DLD1 (cell line): Measurements from ENCODE around the gene YWHAQ.
"Not testable (repeated sequence)": the region's sequence is repeated elsewhere in the genome, so short reads cannot be mapped to it uniquely, and the experiment has no call there.

Experiments used
- in situ Hi-C: cut with HindIII; loops from 2 replicates; pipeline ENCODE4 v1.10.0; 2017; ENCODE audit warnings: low sequenced_read_pairs

YWHAQ gene

DNA sequence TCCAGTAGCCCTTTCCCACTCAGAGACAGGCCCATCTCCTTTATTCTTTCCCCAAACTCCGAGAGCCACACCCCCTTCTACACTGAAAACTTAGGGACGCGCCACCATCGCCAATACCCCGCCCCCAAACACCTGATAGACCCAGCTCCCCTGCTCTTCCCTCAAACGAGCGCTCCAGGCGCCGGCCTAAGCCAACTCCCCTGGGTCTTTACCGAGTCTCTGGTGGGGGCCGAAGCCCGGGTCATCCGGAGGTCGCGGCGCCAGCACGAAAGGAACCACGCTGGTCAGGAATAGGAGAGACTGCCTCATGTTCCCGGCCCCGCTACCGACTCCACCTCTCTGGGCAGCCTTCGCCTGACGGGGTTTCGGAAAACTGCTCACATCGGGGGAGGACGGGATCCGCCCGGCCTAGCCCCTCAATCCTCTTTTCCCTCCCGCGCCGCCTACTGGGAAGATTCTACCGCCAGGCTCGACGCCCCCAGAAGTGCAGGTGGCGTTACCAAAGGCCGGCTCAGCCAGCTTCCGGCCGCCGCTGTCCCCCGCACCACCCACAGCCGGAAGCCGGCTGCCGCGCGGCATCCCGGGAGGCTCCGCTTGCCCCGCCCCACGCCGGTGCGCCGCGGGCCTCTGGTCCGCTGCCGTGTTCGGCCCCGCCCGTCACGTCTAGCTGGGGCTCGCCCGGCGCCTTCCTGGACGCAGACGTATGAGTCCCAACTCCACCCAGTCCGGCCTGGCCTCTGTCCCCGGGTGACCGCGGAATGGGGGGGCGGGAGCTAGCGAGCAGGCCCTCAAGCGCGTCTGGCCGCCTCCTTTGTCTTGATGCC is 75.3 kb downstream of the YWHAQ start, which contains the start of gene ADAM17:
ADAM17 (minus strand) TSS at position 534 of the 824 bp plus-strand sequence; CDS start at position 309, 225 bp downstream.
- in situ Hi-C loops = no loop called here

- in situ Hi-C loops = no loop called here
Observed at GRCh38 chr2:9554921-9555296, 75.9 kb downstream of the YWHAQ start.

- in situ Hi-C loops = no loop called here
Observed at GRCh38 chr2:9552219-9553178, 78.3 kb downstream of the YWHAQ start.

DNA sequence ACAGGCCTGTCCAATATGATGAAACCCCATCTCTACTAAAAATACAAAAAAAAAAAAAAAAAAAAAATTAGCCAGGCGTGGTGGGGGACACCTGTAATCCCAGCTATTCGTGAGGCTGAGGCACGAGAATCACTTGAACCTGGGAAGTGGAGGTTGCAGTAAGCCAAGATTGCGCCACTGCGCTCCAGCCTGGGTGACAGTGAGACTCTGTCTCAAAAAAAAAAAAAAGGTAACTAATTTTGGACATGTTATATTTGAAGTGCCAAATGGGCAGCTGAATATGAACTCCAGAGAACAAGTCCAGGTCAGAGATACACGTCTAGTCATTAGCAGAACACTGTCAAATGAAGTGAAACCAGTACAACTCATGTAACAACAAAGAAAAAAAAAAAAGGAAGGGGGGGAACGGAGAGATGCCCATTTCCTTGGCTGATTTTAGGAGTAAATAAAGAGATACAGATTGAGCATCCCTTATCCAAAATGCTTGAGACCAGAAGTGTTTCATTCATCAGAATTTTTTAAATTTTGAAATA is 79.9 kb downstream of the YWHAQ start:
- in situ Hi-C loops = not testable (repeated sequence)

- in situ Hi-C loops = no loop called here
Observed at GRCh38 chr2:9549420-9549819, 81.4 kb downstream of the YWHAQ start.

GRCh38 chr2:9548506-9548905 is 82.3 kb downstream of the YWHAQ start:
- in situ Hi-C loops = no loop called here

- in situ Hi-C loops = no loop called here
Observed at GRCh38 chr2:9547262-9547991, 83.4 kb downstream of the YWHAQ start.

DNA sequence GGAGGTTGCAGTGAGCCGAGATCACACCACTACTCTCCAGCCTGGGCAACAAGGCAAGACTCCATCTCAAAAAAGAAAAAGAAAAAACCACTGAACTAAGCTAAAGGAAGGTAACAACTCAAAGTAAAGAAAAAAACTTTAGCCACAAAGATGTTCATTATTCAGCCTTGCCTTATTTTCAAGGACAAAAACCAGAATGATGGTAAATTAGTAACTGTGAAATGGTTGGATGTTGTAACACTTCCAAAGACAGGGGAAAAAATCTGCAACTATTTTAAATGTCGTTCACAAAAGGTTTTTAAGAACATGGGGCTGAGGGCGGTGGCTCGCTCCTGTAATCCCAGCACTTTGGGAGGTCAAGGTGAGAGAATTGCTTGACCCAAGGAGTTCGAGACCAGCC is 85.3 kb downstream of the YWHAQ start:
- in situ Hi-C loops = no loop called here

DNA sequence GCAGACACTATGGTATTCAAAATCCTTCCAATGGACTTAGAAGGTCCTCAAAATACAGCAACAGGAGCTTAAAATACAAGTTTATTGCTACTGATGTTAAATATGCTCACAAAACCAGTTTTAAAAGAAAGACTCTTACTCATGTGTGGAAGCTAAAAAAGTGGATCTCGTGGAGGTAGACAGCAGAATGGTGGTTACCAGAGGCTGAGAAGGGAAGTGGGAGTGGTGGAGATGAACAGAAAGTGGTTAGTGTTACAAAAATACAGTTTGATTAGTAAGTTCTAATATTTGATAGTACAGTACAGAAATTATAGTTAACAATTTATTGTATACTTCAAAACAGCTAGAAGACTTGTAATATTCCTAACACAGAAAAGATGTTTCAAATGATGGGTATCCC is 87.2 kb downstream of the YWHAQ start:
- in situ Hi-C loops = no loop called here

DNA sequence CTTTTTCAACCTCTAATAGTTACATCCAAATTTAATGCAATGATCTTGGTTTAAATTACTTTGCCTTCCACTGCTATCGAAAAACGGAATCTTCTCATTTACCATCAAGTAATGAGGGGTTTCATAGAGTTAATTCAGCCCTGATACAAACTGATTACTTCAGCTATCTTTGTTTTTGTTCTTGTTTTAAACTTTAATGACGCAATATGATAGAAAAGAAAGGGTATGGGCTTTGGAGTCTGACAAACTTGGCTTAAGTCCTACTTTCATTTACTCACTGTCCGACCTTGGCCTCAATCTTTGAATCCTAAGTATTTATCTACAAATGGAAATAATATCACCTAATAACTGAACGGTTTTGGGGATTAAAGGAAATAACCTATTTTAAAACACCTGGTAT is 91.3 kb downstream of the YWHAQ start:
- in situ Hi-C loops = no loop called here

- in situ Hi-C loops = no loop called here
Observed at GRCh38 chr2:9538000-9538507, 92.7 kb downstream of the YWHAQ start.

DNA sequence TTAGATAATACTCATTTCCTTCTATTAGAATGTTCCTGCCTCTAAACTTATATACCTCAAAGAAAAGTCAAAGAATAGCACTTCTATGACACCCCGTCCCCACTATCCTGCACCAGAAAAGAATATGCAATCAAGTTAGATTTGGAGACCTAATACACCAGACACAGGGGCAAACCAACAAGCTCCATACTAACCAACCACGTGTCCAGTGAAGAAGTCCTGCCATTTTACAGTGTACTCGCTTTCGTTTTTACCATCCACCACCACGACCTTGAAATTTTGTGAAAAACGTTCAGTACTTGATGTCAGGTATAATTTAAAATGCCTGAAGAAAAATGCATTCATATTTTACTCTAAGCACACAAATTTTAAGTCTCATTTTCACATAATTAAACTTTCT is 94.3 kb downstream of the YWHAQ start:
- in situ Hi-C loops = no loop called here

DNA sequence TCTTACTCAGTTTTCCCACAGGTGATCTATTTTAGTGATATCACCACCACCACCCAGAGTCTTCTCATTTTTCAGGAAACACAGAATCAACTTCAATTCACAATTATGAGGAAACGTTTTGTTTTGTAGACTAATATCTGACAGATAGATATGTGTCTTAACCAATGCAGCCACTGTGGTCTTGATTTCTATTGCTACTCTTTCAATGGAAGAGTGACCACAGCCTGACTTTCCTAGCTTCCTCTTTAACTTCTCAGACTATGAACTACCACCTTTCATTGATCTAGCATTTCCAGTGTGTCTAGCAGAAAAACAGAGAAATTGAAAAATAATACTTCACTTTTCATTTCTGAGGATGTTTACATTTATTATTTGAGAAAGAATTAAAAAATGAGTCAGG is 95.6 kb downstream of the YWHAQ start:
- in situ Hi-C loops = no loop called here
